NOMO-1 treated with dmso at 0.1 percent for 144 hours (cell line): ENCODE measurements around the gene POU2F2.
"Not testable (repeated sequence)": the region's sequence is repeated elsewhere in the genome, so short reads cannot be mapped to it uniquely, and the experiment has no call there.

ENCODE experiments used
- DNase-seq: peaks from one replicate; lab custom pipeline; 2025; ENCODE audit not compliant: unreplicated experiment; lab: John Stamatoyannopoulos, UW

The POU2F2 gene

GRCh38 chr19:42102877-42103276 lies 29.4 kb downstream of the POU2F2 start:
- no peak for DNase-seq

DNA sequence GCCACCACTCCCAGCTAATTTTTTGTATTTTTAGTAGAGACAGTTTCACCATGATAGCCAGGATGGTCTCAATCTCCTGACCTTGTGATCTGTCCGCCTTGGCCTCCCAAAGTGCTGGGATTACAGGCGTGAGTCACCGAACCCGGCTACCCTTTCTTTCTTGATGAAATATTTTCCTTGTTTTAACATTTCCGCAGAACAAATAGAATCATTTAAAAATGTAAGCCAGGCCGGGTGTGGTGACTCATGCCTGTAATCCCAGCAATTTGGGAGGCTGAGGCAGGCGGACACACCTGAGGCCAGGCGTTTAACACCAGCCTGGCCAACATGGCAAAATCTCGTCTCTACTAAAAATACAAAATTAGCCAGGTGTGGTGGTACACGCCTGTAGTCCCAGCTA lies 32.0 kb downstream of the POU2F2 start:
- DNase-seq: not testable (repeated sequence)

- no peak for DNase-seq
Measured at GRCh38 chr19:42099336-42099925, 32.8 kb downstream of the POU2F2 start.

- no peak for DNase-seq
Measured at GRCh38 chr19:42098781-42099180, 33.5 kb downstream of the POU2F2 start.

DNA sequence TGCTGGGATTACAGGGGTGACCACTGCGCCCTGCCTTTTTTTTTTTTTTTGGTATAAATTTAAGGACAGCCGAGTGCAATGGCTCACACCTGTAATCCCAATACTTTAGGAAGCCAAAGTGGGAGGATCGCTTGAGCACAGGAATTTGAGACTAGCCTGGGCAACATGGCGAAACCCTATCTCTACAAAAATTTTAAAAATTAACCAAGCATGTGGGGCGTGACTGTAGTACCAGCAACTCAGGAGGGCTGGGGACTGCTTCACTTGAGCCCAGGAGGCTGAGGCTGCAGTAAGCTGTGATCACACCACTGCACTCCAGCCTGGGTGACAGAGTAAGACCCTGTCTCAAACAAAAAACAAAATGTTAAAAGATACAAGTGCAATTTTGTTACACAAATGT lies 34.8 kb downstream of the POU2F2 start:
- no peak for DNase-seq

DNA sequence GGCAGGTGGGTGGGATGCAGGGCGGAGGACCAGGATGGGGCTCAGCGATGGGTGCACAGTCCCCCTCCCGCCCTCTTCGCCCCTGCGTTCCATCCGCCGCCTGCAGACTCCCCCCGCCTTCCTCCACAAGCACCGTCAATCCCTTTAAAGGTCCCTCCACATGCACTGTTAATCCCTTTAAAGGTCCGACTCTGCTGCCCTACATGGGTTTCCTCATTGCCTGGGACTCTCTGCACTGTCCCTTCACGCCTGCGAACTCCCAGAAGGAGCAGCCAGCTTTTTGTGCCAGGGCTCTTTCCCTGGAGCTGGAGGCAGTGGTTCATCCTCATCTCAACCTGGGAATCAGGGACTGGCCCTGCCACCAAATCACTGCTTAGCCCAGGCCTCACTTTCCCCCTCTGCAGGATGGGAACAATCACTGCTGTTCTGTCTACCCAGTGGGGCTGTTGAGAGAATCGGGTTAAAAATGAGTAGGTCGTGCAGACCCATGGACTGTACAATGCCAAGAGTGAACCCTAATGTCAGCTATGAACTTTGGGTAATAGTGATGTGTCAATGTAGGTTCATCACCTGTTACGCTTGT lies 35.9 kb downstream of the POU2F2 start:
- no peak for DNase-seq

DNA sequence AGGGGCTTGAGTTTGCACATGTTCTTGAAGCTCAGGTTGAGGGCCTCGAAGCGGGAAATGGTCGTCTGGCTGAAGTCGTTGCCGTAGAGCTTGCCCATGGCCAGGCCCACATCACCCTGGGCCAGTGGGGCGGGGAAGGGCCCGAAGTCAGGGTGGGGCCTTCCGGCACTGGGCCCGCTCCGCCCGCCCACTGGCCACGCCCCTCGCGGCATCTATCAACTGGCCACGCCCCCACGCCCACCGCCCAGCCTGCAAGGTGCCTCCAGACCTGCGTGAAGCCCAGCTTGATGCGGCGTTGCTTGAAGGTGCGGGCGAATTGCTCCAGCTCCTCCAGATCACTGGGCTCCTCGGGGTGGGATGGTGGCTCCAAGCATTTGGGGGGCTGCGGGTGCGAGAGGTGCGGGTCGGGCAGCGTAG lies 36.4 kb downstream of the POU2F2 start:
- DNase-seq: no peak

DNA sequence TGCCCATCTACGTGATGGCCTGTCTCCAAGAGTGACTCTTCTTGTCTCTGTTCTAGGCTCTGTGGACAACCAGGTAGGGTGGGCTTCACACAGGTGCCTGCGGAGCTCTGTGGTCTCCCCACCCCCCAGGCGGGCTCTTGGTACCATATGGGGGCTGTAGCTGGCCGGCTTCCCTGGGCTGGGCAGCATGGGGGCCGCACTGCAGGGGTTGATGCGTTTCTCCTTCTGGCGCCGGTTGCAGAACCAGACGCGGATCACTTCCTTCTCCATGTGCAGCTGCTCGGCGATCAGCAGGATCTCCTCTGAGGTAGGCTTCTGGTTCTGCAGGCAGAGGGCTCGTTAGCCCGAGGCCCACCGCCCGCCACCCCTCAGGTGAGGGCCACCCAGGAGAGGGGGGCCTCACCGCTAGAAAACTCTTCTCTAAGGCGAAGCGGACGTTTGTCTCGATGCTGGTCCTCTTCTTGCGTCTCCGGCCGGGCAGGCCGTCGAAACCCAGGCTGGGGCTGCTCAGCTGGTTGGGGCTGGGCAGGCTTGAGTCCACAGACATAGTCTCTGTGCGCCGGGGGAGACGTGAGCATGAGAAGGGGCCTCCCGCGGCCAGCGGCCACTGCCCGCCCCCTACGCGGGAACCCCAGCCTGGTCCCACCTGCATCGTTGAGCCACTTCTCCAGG lies 37.0 kb downstream of the POU2F2 start:
- no peak for DNase-seq

- no peak for DNase-seq
Measured at GRCh38 chr19:42093926-42094325, 38.3 kb downstream of the POU2F2 start.

DNA sequence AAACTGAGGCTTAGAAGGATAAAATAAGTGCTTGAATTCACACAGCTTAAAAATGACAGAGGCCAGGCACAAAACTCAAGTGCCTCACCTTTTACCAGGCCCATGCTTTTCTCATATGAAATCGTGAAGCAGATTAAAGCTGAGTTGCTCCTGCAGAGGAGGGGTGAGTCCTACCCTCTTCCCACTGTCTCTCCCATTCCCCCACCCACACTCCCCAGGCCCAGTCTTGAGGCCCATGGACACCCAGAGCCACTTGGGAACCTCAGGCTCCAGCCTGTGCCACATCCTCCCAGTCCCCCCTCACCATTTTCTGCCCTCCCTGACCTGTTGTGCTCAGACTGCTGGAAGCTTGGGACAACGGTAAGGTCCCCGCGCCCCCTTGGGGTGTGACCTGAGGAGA lies 38.7 kb downstream of the POU2F2 start:
- DNase-seq: no peak

GRCh38 chr19:42092350-42092749 lies 39.9 kb downstream of the POU2F2 start:
- no peak for DNase-seq

DNA sequence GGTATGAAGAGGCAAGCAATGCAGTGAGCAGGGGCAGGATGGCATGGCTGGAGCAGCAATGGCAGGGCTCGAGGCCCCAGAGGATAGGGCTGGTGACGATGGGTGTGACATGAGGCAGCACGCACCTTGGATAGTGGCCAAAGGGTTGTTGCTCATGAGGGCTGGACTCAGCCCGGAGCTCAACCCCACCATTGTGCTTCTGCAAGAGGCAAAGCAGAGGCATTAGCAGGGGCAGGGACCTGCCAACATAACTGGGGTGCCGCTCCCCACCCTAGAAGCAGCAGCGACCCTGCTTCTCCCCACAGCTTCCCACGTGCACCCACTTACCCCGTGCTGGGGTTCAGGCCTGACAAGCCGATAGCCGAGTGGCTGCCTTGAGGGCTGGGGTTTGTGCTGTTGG lies 40.5 kb downstream of the POU2F2 start:
- DNase-seq: no peak

DNA sequence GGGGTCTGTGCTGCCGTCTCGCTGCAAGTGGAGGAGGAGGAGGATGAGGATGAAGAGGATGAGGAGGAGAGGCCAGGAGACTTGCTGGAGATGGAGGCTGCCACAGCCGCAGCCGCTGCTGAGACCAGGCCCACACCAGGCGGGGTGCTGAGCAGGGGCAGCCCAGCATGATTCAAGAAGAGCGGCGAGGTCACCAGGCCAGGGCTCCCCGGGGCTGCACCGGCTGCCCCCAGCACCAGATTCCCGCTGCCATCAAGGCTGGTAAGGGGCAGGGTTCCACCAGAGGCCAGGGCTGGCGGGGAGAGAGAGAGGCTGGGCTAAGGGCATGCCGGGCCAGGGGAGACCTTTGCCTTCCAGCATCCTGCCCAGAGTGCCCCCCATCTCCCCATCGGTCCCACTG lies 40.9 kb downstream of the POU2F2 start:
- DNase-seq: no peak

GRCh38 chr19:42090672-42091071 lies 41.6 kb downstream of the POU2F2 start:
- no peak for DNase-seq

- no peak for DNase-seq
Measured at GRCh38 chr19:42089772-42090171, 42.5 kb downstream of the POU2F2 start.

DNA sequence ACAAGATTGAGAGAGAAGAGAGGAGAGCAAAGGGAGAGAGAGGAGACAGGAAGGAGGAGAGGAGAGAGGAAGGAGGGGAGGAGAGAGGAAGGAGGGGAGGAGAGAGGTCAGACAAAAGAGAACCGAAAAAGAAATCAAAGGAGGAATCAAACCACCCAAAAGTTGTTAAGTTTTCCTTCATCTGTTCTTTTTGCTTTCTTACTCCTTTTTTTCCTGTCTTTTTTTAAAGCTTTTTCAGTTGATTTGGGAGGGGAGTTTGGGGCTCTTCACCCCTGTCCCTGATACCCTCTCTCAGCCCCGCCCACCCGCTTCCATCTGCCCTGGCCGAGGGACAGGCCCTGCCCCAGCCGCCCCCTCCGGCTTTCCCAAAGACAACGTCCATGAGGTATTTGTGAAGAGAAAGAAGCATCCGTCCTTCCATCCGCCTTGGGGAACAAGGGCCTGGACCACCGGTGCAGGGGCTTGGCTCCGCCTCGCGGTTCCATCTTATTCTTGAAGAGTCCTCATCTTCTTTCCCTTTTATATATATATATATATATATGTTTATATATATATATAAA lies 43.0 kb downstream of the POU2F2 start:
- no peak for DNase-seq

DNA sequence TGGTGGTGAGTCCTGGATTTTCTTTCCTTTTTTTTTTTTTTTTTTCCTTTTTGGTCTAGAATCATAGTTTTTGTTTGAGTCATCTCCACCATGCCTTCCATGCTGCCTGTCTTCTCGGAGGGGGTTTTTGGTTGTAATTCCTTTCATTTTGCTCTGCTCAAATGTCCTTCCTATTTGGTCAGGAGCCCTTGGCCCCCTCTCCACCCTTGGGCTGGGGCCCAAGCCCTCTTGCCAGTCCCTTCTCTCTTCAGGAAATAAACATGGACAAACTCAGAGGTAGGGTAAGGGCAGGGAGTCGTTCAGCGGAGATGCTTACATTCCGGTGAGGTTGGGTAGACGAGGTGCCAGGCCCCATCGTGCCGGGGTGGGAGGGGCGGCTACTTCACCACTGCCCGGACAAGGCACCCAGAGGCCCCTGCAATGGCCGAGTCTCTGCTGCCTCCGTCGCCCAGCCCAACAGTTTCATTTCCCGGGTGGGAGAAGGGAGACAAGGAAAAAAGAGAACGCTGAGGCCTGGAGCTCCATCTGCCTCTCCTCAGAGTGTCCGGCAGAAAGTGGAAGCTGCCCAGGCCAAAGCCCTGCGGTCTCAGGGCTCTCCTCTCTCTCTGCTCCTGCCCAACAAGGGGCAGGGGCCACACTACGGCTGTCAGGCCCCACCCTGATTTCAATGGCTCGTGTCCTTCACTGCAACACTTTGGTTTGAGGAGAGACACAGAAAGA lies 43.6 kb downstream of the POU2F2 start:
- DNase-seq: no peak

DNA sequence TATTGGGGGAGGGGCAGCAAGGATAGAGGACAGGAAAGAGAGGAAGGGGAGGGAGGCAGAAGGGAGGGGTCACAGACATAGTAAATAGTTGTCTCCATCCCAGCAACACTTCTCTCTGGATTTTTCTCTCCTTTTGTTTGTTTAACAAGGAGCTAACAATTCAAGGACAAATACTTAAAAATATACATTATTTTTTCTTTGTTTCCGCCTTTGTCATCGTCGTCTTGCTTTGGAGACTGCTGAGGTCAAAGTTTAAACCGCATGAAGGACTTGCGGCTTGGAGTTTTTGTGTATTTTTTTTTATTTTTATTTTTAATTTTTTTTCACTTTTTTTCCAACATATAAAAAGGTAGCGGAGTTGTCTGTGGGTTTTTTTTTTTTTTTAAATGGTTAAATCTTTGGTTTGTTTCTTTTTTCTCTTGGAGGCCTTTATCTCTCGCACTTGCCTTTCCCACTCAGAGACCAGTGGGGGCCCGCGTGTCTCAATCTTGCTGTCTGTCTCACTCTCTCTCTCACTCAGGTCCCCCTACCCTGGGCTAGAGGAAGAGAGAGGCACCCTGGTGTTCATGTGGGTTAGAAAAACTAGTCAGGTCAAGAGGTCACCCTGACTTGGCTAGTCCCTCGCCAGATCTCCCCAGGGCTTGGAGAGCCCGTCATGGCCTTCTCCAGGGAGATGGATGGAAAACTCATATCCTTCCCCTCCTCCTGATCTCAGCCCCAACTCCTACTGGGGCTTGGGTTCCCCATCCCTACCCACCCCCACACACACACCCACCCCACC lies 45.3 kb downstream of the POU2F2 start:
- no peak for DNase-seq

DNA sequence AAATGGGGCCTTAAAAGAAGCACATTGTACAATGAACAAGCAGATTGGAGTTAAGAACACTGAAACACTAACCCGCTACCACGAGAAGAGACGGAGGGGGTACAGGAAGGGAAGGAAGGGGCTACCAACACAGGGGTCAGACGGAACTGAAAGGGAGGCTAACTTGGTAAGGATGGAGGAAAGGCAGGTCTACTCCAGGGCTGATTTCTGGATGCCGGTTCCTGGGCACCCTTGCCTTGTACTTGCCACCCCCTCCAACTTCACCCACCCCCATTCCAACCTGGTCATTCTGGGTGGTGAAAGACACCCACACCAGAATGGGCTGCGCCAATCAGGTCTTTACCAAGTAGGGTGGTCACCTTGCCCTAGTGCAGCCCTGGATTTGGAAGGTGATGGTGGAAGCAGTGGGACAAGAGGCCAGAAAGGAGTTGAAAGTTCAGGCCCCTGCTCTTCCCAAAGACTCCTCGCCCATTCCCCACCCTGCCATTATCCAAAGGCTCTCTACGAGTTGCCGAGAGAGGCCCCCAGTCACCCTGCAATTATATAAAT lies 46.0 kb downstream of the POU2F2 start:
- DNase-seq: no peak

DNA sequence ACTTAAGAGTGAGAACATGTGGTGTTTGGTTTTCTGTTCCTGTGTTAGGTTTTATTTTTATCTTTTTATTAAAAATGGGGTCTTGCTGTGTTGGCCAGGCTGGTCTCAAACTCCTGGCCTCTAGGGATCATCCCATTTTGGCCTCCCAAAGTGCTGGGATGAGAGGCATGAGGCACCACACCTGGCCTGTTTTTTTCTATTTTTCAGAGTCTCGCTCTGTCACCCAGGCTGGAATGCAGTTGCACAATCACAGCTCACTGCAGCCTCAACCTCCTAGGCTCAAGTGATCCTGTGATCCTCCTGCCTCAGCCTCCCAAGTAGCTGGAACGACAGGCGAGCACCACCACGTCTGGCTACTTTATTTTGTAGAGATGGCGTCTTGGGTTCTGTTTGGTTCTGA lies 48.7 kb downstream of the POU2F2 start:
- no peak for DNase-seq
